MM.1S (cell line): Measurements from ENCODE around the gene NOS1.

Source experiments
- CTCF ChIP-seq: fragments of 300-600 bp; sonication (generic); IDR thresholded peaks from 2 replicates; pipeline ENCODE4 v1.5.1; 2016; ENCODE audit warnings: antibody characterized with exemption, low read length, mixed read lengths
- EZH2phosphoT487 ChIP-seq: fragments of 300-600 bp; sonication (generic); IDR thresholded peaks from 2 replicates; pipeline ENCODE4 v1.6.1; 2018; ENCODE audit warnings: antibody characterized with exemption, low read length

GRCh38 chr12:117384735-117385134, 23.3 kb upstream of the NOS1 start:
- TF ChIP-seq CTCF: no peak
- TF ChIP-seq EZH2phosphoT487: no peak
